ENCODE measurements around the gene TPRG1. TPM values are rescaled to one million over a fixed set of nuclear protein-coding genes. Genes with fewer than 3 reads are reported as not detected.

The TPRG1 gene
- total RNA-seq (2014; rRNA removed; shearing (Covaris generic)), result 0.35 and 1.8 TPM in 2 replicates

GRCh38 chr3:189171707-189172106, at the start of gene TPRG1:
TSS of gene TPRG1 (plus strand) at chr3:189171971. CDS start at chr3:189207385, 35,414 bp downstream.
- DNase-seq (ENCODE audit: low spot score), result no peak

GRCh38 chr3:189122110-189122509, 49.7 kb upstream of the TPRG1 start:
- no peak for DNase-seq (ENCODE audit: low spot score)

- no peak for DNase-seq (ENCODE audit: low spot score)
Measured at GRCh38 chr3:189122526-189123205, 49.1 kb upstream of the TPRG1 start.

- no peak for DNase-seq (ENCODE audit: low spot score)
Measured at GRCh38 chr3:189123595-189124387, 48.0 kb upstream of the TPRG1 start.

- peak; percentile 94 for DNase-seq (ENCODE audit: low spot score)
Measured at GRCh38 chr3:189132231-189132671, 39.5 kb upstream of the TPRG1 start.

- DNase-seq (ENCODE audit: low spot score), result no peak
Measured at GRCh38 chr3:189132839-189133238, 38.9 kb upstream of the TPRG1 start.

- no peak for DNase-seq (ENCODE audit: low spot score)
Measured at GRCh38 chr3:189133768-189134167, 38.0 kb upstream of the TPRG1 start.

GRCh38 chr3:189137416-189137815, 34.4 kb upstream of the TPRG1 start:
- DNase-seq (ENCODE audit: low spot score), result no peak

- DNase-seq (ENCODE audit: low spot score), result no peak
Measured at GRCh38 chr3:189138901-189139610, 32.7 kb upstream of the TPRG1 start.

GRCh38 chr3:189139611-189139940, 32.2 kb upstream of the TPRG1 start:
- no peak for DNase-seq (ENCODE audit: low spot score)

GRCh38 chr3:189142527-189142926, 29.2 kb upstream of the TPRG1 start:
- no peak for DNase-seq (ENCODE audit: low spot score)

- no peak for DNase-seq (ENCODE audit: low spot score)
Measured at GRCh38 chr3:189143321-189143720, 28.4 kb upstream of the TPRG1 start.

GRCh38 chr3:189143771-189144170, 28.0 kb upstream of the TPRG1 start:
- DNase-seq (ENCODE audit: low spot score), result no peak

- peak; percentile 54 for DNase-seq (ENCODE audit: low spot score)
Measured at GRCh38 chr3:189144645-189145044, 27.1 kb upstream of the TPRG1 start.

GRCh38 chr3:189146848-189147247, 24.9 kb upstream of the TPRG1 start:
- no peak for DNase-seq (ENCODE audit: low spot score)

GRCh38 chr3:189148081-189148507, 23.7 kb upstream of the TPRG1 start:
- DNase-seq (ENCODE audit: low spot score), result peak; percentile 73

- DNase-seq (ENCODE audit: low spot score), result no peak
Measured at GRCh38 chr3:189149203-189149602, 22.6 kb upstream of the TPRG1 start.

GRCh38 chr3:189157232-189158007, 14.4 kb upstream of the TPRG1 start:
- no peak for DNase-seq (ENCODE audit: low spot score)

GRCh38 chr3:189158034-189158433, 13.7 kb upstream of the TPRG1 start:
- no peak for DNase-seq (ENCODE audit: low spot score)

- no peak for DNase-seq (ENCODE audit: low spot score)
Measured at GRCh38 chr3:189160519-189161309, 11.1 kb upstream of the TPRG1 start.

- DNase-seq (ENCODE audit: low spot score), result no peak
Measured at GRCh38 chr3:189165092-189165612, 6.6 kb upstream of the TPRG1 start.
